DOHH2 (cell line): ENCODE data around the gene INCENP.

Experiments
- H3F3A ChIP-seq: fragments of 200-600 bp; sonication (generic), shearing (Covaris generic); 2 replicates; pipeline ENCODE4 v1.6.0; 2016; ENCODE audit warnings: antibody characterized with exemption, mild to moderate bottlenecking; ENCODE audit not compliant: control insufficient read depth, insufficient read depth
- H3K27ac ChIP-seq: fragments of 200-600 bp; sonication (generic); 2 replicates; pipeline ENCODE4 v1.5.1; 2014; ENCODE audit warnings: low read depth, mild to moderate bottlenecking, low read length, moderate library complexity
- H3K27me3 ChIP-seq: fragments of 200-600 bp; sonication (generic); 2 replicates; pipeline ENCODE4 v1.6.1; 2014; ENCODE audit warnings: mild to moderate bottlenecking, low read length, mixed read lengths; ENCODE audit not compliant: control insufficient read depth
- H3K36me3 ChIP-seq: fragments of 200-600 bp; sonication (generic); 2 replicates; pipeline ENCODE4 v1.6.1; 2014; ENCODE audit warnings: mild to moderate bottlenecking, low read length, moderate library complexity, mixed read lengths; ENCODE audit not compliant: control insufficient read depth
- H3K4me1 ChIP-seq: fragments of 200-600 bp; sonication (generic); 2 replicates; pipeline ENCODE4 v1.6.1; 2014; ENCODE audit warnings: mild to moderate bottlenecking, low read length, mixed read lengths; ENCODE audit not compliant: control insufficient read depth
- H3K4me2 ChIP-seq: fragments of 200-600 bp; sonication (generic); 2 replicates; pipeline ENCODE4 v1.6.0; 2014; ENCODE audit warnings: mild to moderate bottlenecking, low read length, moderate library complexity
- H3K4me3 ChIP-seq: fragments of 200-600 bp; sonication (generic); 2 replicates; pipeline ENCODE4 v1.5.1; 2014; ENCODE audit warnings: mild to moderate bottlenecking, low read length, mixed read lengths
- H3K79me2 ChIP-seq: fragments of 200-600 bp; sonication (generic); 2 replicates; pipeline ENCODE4 v1.6.1; 2014; ENCODE audit warnings: mild to moderate bottlenecking, low read length, mixed read lengths; ENCODE audit not compliant: control insufficient read depth
- H3K9me2 ChIP-seq: fragments of 200-600 bp; sonication (generic); replicated peaks from 2 replicates; pipeline ENCODE4 v1.6.1; 2014; ENCODE audit warnings: mild to moderate bottlenecking, low read length, mixed read lengths; ENCODE audit not compliant: control insufficient read depth
- H3K9me3 ChIP-seq: fragments of 200-600 bp; sonication (generic); 2 replicates; pipeline ENCODE4 v1.6.1; 2014; ENCODE audit warnings: antibody characterized with exemption, low read length, mixed read lengths; ENCODE audit not compliant: control insufficient read depth, insufficient read depth
- H4K20me1 ChIP-seq: fragments of 200-600 bp; sonication (generic); 2 replicates; pipeline ENCODE4 v1.6.0; 2014; ENCODE audit warnings: low read depth, mild to moderate bottlenecking, antibody characterized with exemption, low read length, moderate library complexity; ENCODE audit not compliant: control insufficient read depth, insufficient read depth
- EZH2phosphoT487 ChIP-seq: fragments of 200-600 bp; sonication (generic); IDR thresholded peaks from 2 replicates; pipeline ENCODE4 v1.6.1; 2017; ENCODE audit warnings: borderline replicate concordance, mild to moderate bottlenecking, antibody characterized with exemption, low read length, moderate library complexity, mixed read lengths
- TF ChIP-seq, protein P1 (sequence below): fragments of 200-600 bp; sonication (generic); IDR thresholded peaks from one replicate; pipeline ENCODE4 v1.5.1; 2014; ENCODE audit warnings: antibody characterized with exemption, mild to moderate bottlenecking, low read depth, low read length; ENCODE audit not compliant: poor library complexity, severe bottlenecking

Gene INCENP

DNA sequence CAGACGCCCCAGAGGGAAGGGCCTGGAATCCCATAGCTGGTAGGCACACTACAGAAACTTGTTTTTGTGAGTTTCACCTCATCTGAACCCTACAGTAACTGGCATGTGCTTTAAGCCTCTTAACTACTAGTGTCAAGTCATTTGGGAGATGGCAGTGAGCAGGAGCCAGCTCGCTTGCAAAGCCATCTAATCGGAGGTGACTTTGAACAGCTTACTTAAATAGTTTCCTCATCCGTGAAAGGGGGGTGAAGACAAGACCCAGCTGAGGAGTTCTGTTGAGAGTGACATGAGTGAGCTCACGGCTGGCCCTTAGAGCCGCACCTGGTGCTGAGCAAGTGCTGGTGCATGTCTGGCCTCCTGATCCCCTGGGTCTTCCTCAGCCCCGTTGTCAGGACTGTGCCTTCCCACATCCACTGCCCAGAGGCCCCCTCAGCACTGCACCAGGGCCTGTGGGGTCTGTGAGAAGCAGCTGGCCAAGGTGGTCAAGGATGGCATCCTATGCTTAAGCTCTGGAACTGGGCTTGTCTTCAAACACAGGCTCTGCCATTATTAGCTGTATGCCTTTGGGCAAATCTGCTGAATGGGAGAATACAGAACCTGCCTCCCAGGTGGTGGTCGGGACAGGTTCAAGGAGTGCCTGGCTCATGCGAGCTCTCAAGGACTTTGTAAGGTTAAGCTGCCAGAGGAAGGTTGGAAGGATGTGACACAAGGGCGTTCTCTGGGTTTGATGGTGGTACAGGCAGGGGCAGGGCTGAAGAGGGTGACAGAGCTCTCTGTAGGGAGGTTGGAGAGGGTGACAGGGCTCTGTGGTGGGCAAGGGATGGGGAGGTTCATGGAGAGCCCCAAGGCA is 27.3 kb downstream of the INCENP start:
- TF ChIP-seq, protein P1, sequence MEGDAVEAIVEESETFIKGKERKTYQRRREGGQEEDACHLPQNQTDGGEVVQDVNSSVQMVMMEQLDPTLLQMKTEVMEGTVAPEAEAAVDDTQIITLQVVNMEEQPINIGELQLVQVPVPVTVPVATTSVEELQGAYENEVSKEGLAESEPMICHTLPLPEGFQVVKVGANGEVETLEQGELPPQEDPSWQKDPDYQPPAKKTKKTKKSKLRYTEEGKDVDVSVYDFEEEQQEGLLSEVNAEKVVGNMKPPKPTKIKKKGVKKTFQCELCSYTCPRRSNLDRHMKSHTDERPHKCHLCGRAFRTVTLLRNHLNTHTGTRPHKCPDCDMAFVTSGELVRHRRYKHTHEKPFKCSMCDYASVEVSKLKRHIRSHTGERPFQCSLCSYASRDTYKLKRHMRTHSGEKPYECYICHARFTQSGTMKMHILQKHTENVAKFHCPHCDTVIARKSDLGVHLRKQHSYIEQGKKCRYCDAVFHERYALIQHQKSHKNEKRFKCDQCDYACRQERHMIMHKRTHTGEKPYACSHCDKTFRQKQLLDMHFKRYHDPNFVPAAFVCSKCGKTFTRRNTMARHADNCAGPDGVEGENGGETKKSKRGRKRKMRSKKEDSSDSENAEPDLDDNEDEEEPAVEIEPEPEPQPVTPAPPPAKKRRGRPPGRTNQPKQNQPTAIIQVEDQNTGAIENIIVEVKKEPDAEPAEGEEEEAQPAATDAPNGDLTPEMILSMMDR: no peak
- TF ChIP-seq EZH2phosphoT487: no peak
- Histone ChIP-seq H3K4me3 (no peak overlapping the region), H3K9me2 (no peaks in the 10 kb centered on the region), H3K9me3 (no peaks in the 10 kb centered on the region), H3F3A (peaks cover 10% of the 10 kb centered on the region; the same call in 1 of the 2 replicates), H3K4me2 (no peak overlapping the region), H3K79me2 (no peaks in the 10 kb centered on the region), H4K20me1 (no peaks in the 10 kb centered on the region), H3K4me1 (no peaks in the 10 kb centered on the region), H3K27ac (no peak overlapping the region), H3K36me3 (peaks cover 70% of the 10 kb centered on the region), H3K27me3 (no peaks in the 10 kb centered on the region)

DNA sequence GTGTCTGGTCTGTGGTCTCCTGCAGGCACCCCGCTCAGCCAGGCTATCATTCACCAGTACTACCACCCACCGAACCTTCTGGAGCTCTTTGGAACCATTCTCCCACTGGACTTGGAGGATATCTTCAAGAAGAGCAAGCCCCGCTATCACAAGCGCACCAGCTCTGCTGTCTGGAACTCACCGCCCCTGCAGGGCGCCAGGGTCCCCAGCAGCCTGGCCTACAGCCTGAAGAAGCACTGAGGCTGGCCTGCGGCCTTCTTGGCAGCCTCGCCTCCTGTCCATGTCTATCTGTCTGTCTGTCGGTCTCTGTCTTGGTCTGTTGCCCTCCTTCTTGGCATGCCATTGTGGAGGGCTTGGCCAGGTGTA is 27.9 kb downstream of the INCENP start:
- Histone ChIP-seq H3K27me3 (no peaks in the 10 kb centered on the region), H4K20me1 (no peaks in the 10 kb centered on the region), H3K4me1 (no peaks in the 10 kb centered on the region), H3F3A (peaks cover 11% of the 10 kb centered on the region; the same call in 1 of the 2 replicates), H3K36me3 (peaks cover 64% of the 10 kb centered on the region), H3K9me2 (no peaks in the 10 kb centered on the region), H3K4me2 (no peak overlapping the region), H3K79me2 (no peaks in the 10 kb centered on the region), H3K27ac (no peak overlapping the region), H3K4me3 (no peak overlapping the region), H3K9me3 (no peaks in the 10 kb centered on the region)
- TF ChIP-seq, protein P1: no peak
- no peak for TF ChIP-seq EZH2phosphoT487

GRCh38 chr11:62152245-62153086 is 28.7 kb downstream of the INCENP start:
- peaks cover 56% of the 10 kb centered on the region for H3K36me3 ChIP-seq
- no peaks in the 10 kb centered on the region for H3K79me2 ChIP-seq
- H3K9me3 ChIP-seq: no peaks in the 10 kb centered on the region
- no peak overlapping the region for H3K4me2 ChIP-seq
- no peak overlapping the region for H3K4me3 ChIP-seq
- H3K27ac ChIP-seq: no peak overlapping the region
- peaks cover 11% of the 10 kb centered on the region; the same call in 1 of the 2 replicates for H3F3A ChIP-seq
- H3K9me2 ChIP-seq: no peaks in the 10 kb centered on the region
- TF ChIP-seq, protein P1: no peak
- TF ChIP-seq EZH2phosphoT487: no peak
- no peaks in the 10 kb centered on the region for H3K4me1 ChIP-seq
- H3K27me3 ChIP-seq: no peaks in the 10 kb centered on the region
- no peaks in the 10 kb centered on the region for H4K20me1 ChIP-seq
